ENCODE results near the gene DNAJC1.
"Not testable (repeated sequence)": the region's sequence is repeated elsewhere in the genome, so short reads cannot be mapped to it uniquely, and the experiment has no call there.

DNAJC1 gene, protein sequence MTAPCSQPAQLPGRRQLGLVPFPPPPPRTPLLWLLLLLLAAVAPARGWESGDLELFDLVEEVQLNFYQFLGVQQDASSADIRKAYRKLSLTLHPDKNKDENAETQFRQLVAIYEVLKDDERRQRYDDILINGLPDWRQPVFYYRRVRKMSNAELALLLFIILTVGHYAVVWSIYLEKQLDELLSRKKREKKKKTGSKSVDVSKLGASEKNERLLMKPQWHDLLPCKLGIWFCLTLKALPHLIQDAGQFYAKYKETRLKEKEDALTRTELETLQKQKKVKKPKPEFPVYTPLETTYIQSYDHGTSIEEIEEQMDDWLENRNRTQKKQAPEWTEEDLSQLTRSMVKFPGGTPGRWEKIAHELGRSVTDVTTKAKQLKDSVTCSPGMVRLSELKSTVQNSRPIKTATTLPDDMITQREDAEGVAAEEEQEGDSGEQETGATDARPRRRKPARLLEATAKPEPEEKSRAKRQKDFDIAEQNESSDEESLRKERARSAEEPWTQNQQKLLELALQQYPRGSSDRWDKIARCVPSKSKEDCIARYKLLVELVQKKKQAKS

DNA sequence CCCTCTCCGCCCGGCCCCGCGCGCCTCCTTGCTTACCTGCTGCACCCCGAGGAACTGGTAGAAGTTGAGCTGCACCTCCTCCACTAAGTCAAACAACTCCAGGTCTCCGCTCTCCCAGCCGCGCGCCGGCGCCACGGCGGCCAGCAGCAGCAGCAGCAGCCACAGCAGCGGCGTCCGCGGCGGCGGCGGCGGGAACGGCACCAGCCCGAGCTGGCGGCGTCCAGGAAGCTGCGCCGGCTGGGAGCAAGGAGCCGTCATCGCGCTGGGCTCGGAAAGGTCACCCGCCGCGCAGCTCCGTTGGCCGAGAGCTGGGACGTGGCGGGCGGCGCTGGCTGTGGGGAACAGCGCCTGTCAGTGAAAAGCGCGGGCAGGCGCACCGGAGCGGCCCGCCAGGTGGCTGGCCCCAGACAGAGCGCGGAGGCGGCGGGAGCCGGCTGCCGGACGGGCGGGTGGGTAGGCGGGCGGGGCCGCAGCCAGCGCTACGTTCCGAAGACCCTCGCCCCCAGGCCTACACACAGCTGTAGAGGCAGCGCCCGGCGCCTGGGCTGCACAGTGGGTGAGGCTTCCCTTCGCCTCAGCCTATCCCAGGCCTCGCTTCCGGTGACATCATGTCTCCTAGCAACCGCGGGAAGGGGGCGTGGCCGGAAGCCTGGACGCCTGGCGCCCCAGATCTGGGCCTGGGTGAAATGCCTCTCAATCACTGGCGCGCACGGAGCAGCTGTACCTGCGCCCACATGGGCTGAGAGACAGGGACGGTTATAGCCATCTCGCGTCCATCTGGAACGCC lies at the start of gene DNAJC1:
DNAJC1 (minus strand) TSS at position 554 of the 787 bp plus-strand sequence; CDS start at position 258, 296 bp downstream.
- peaks cover 0 to 1% of the 10 kb centered on the region in 2 donors for H3K9me3 Mint-ChIP-seq
- peaks cover 0 to 9% of the 10 kb centered on the region in 2 donors for H3K36me3 Mint-ChIP-seq
- no peaks in the 10 kb centered on the region for H3K27me3 Mint-ChIP-seq
- ATAC-seq (replicated peaks) (peak; percentile 93 to 95), DNase-seq (peak; percentile 98)
- peak within 1 kb of the TSS; percentile 88 to 89 for H3K4me3 Mint-ChIP-seq
- peaks cover 16 to 31% of the 10 kb centered on the region in 2 donors for H3K4me1 Mint-ChIP-seq
- H3K27ac Mint-ChIP-seq: peak within 1 kb of the TSS; percentile 96

DNA sequence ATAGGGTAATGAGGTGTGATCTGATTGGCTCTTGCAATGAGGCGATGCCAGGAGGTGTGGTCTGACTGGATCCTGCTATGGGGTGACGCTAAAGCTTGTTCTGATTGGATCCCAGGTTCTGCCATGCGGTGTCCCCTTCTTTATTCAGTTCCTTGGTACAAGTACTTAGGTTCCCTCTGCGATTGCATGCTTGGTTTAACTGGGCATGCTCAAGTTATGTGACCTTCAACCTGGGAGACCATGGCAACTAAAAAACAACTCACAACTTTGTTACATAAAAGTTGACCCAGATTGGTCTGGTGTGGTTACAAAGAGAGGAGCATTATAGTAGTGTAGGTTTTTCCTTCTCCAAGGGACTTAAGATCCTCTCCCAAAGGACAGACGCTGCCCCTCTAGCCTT lies 49.5 kb upstream of the DNAJC1 start:
- Mint-ChIP-seq H3K27ac (no peak overlapping the region), H3K9me3 (peaks cover 0 to 3% of the 10 kb centered on the region in 2 donors), H3K27me3 (peaks cover 5 to 8% of the 10 kb centered on the region in 2 donors), H3K4me1 (no peaks in the 10 kb centered on the region), H3K4me3 (no peak overlapping the region), H3K36me3 (no peaks in the 10 kb centered on the region)
- ATAC-seq (replicated peaks) (no peak), DNase-seq (no peak)

DNA sequence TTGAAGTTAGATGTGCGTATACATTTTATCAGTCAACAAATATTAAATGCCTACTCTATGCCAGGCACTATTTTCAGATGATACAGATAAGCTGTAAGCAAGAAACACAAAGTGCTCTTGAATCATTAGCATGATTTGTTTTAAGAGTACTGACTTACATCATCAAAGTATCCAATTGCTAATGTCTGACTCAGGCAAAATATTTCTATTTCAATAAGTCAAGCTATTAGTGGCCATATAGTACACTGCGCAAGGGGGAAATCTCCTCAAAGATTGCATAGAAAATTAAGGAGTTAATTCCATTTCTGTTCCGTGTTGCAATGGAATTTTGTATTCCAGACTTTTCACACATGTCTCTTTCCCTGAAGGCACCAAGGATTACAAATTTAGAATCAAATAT lies 46.1 kb upstream of the DNAJC1 start:
- ATAC-seq (replicated peaks): no peak
- no peak overlapping the region for H3K4me3 Mint-ChIP-seq
- no peak for DNase-seq
- no peak overlapping the region for H3K27ac Mint-ChIP-seq
- peaks cover 2 to 5% of the 10 kb centered on the region in 2 donors for H3K9me3 Mint-ChIP-seq
- peaks cover 0 to 2% of the 10 kb centered on the region in 2 donors for H3K36me3 Mint-ChIP-seq
- no peaks in the 10 kb centered on the region for H3K27me3 Mint-ChIP-seq
- H3K4me1 Mint-ChIP-seq: no peaks in the 10 kb centered on the region

DNA sequence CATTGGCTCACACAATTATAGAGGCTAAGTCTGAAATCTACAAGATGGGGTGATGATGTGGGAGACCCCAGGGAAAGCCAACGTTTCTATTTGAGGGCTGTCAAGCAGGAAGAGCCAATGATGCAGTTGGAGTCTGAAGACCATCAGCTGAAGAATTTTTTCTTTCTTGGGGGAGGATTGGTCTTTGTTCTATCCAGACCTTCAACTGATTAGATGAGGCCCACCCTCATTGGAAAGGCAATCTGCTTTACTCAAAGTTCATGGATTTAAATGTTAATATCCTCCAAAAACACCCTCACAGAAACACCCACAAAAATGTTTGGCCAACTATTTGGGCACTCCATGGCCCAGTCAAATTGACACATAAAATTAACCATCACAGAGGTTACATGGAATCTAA lies 44.3 kb upstream of the DNAJC1 start:
- no peak overlapping the region for H3K27ac Mint-ChIP-seq
- DNase-seq: no peak
- H3K27me3 Mint-ChIP-seq: peaks cover 0 to under 1% of the 10 kb centered on the region in 2 donors
- ATAC-seq (replicated peaks): no peak
- peaks cover 2 to 5% of the 10 kb centered on the region in 2 donors for H3K9me3 Mint-ChIP-seq
- peaks cover 0 to 2% of the 10 kb centered on the region in 2 donors for H3K36me3 Mint-ChIP-seq
- H3K4me1 Mint-ChIP-seq: peaks cover 0 to 4% of the 10 kb centered on the region in 2 donors
- no peak overlapping the region for H3K4me3 Mint-ChIP-seq

DNA sequence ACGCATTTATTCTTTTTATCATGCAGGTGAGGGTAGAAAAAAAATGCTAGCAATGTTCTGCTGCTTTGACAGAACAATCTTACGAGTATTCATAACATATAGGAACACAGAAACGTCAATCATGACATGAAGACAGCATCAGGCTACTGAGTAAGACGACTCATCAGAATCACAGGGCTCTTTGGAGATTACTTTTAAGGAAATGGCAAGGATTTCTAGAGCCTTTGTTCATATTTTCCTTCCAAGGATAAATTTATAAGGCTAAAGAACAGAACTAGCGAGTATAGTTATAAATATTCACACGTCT lies 39.8 kb upstream of the DNAJC1 start:
- H3K4me3 Mint-ChIP-seq: no peak overlapping the region
- peaks cover 0 to 8% of the 10 kb centered on the region in 2 donors for H3K4me1 Mint-ChIP-seq
- peaks cover 14 to 25% of the 10 kb centered on the region in 2 donors for H3K27me3 Mint-ChIP-seq
- peaks cover 2 to 5% of the 10 kb centered on the region in 2 donors for H3K9me3 Mint-ChIP-seq
- ATAC-seq (replicated peaks) (no peak), DNase-seq (no peak)
- H3K36me3 Mint-ChIP-seq: peaks cover 0 to 2% of the 10 kb centered on the region in 2 donors
- H3K27ac Mint-ChIP-seq: no peak overlapping the region

DNA sequence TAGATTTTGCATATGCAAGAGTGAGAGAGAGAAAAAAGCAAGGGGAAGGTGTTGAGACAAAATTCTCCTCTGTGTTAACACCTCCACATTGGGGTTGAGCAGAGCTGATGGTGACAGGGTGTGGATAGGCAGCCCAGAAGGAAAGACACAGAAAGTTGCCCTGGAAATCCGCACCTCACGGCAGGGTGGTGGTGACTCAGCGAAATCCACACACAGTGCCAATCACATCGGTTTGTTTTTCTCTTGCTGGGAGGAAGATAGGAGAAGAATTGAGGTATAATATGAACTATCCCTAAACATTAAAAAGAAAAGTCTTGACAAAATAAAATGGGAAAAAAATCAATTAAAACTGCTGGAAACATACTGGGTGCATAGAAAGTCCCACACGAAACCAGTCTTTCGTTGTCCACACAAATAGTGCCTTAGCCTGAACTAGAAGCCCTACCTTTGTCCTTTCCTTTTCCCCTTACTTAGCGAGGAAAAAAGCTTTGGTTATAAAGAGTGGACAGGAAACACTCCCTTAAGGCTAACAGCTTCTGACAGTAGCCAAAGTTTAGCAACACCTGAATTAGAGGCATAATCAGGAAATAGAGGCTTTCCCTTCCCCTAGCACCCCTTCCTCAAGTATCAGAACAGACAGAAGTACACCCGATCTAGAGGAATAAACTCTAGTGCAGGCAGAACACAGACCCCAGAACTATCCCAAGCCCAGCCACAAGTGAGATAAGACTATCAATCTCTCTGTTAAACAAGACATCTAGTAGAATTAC lies 39.2 kb upstream of the DNAJC1 start:
- no peak for ATAC-seq (replicated peaks)
- Mint-ChIP-seq H3K4me1 (peaks cover 0 to 8% of the 10 kb centered on the region in 2 donors), H3K27ac (no peak overlapping the region), H3K27me3 (peaks cover 19 to 28% of the 10 kb centered on the region in 2 donors), H3K9me3 (peaks cover 2 to 4% of the 10 kb centered on the region in 2 donors), H3K4me3 (no peak overlapping the region), H3K36me3 (peaks cover 0 to 2% of the 10 kb centered on the region in 2 donors)
- DNase-seq: no peak

DNA sequence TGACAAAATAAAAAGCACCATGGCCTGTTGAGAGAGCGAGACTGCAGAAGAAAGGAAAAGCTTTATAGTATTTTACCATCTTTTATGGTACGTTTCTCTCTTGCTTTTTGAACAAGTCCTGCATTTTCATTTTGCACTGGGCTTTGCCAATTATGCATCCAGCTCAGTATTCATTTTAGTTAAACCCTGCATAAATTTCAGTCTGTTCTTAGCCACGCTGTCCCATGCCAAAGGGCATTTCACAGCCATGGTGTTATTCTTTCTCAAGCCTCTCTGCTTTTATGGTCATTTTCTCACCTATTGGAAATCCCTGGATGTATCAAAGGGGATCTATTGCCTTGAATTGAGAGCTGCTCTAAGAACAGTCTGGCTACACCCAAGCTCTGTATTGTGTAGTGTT lies 30.8 kb upstream of the DNAJC1 start:
- DNase-seq (no peak), ATAC-seq (replicated peaks) (no peak)
- H3K36me3 Mint-ChIP-seq: peaks cover 2 to 7% of the 10 kb centered on the region in 2 donors
- peaks cover 27 to 31% of the 10 kb centered on the region in 2 donors for H3K27me3 Mint-ChIP-seq
- no peak overlapping the region for H3K27ac Mint-ChIP-seq
- no peak overlapping the region for H3K4me3 Mint-ChIP-seq
- H3K9me3 Mint-ChIP-seq: peaks cover 13 to 14% of the 10 kb centered on the region in 2 donors
- H3K4me1 Mint-ChIP-seq: no peaks in the 10 kb centered on the region

DNA sequence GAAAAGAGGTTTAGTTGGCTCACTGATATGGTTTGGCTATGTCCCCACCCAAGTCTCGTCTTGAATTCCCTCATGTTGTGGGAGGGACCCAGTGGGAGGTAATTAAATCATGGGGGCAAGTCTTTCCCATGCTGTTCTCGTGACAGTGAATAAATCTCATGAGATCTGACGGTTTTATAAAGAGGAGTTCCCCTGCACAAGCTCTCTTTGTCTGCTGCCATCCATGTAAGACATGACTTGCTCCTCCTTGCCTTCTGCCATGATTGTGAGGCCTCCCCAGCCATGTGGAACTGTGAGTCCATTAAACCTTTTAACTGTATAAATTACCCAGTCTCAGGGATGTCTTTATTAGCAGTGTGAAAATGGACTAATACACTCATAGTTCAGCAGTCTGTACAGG lies 28.7 kb upstream of the DNAJC1 start:
- peaks cover 13 to 14% of the 10 kb centered on the region in 2 donors for H3K9me3 Mint-ChIP-seq
- H3K27ac Mint-ChIP-seq; H3K4me1 Mint-ChIP-seq; ATAC-seq (replicated peaks); H3K36me3 Mint-ChIP-seq; DNase-seq; H3K4me3 Mint-ChIP-seq: not testable (repeated sequence)
- peaks cover 30 to 32% of the 10 kb centered on the region in 2 donors for H3K27me3 Mint-ChIP-seq

DNA sequence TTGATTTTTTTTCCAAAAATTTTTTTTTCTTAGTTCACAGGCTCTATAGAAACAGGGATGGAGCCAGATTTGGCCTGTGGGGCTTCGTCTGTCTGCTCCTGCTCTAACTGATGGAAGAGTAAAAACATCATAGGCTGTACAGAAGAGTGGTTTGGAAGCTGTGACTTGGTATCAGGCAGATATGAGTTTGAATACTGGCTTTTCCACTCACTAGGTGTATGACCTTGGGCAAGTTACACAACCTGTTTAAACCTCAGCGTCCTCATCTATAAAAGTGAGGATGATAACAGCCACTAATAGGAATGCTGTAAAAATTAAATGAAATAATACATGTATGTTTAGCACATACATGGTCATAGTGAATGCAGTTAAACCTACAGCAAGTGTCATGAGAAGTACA lies 26.9 kb upstream of the DNAJC1 start:
- H3K4me1 Mint-ChIP-seq: no peaks in the 10 kb centered on the region
- DNase-seq: no peak
- H3K27ac Mint-ChIP-seq: no peak overlapping the region
- peaks cover 2 to 4% of the 10 kb centered on the region in 2 donors for H3K36me3 Mint-ChIP-seq
- peaks cover 12 to 13% of the 10 kb centered on the region in 2 donors for H3K9me3 Mint-ChIP-seq
- H3K27me3 Mint-ChIP-seq: peaks cover 30 to 33% of the 10 kb centered on the region in 2 donors
- ATAC-seq (replicated peaks): no peak
- no peak overlapping the region for H3K4me3 Mint-ChIP-seq

DNA sequence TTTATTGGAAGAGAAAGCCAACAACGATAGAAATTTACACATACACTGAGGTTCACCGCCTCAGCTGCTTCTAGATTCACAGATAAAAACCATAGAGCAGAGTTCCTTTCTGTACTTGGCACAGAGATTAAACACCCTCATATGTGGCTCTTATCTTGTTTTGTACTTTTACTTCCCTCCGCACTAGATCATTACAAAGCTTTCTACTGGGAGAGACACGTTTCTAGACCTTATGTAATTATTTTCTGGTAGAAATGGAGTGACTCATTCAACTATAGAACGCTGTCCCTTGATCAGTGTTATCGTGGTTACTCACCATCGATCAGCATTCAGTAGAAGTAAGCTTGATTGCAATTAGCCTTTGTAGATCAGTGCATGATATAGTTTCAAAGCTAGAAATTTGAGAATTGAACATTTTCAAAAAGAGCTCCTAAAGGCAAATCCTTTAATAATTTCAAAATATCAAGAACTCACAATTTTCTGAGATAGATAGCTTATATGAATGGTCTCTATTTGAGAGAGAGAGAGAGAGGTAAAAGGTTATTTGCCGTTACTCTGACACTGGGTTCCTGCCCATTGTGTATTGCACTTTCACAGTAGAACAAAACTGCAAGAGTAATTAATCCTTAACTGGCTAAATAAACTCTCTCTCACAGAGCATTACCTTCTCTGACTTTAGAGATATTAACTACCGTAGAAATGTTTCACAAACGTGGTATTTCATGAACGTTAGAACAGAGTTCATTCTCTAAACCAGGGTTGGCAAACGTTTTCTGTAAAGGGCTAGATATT lies 26.1 kb upstream of the DNAJC1 start:
- no peak overlapping the region for H3K27ac Mint-ChIP-seq
- no peak for ATAC-seq (replicated peaks)
- H3K4me1 Mint-ChIP-seq: no peaks in the 10 kb centered on the region
- H3K4me3 Mint-ChIP-seq: no peak overlapping the region
- H3K9me3 Mint-ChIP-seq: peaks cover 9 to 10% of the 10 kb centered on the region in 2 donors
- H3K27me3 Mint-ChIP-seq: peaks cover 25 to 30% of the 10 kb centered on the region in 2 donors
- H3K36me3 Mint-ChIP-seq: peaks cover 0 to 2% of the 10 kb centered on the region in 2 donors
- no peak for DNase-seq

DNA sequence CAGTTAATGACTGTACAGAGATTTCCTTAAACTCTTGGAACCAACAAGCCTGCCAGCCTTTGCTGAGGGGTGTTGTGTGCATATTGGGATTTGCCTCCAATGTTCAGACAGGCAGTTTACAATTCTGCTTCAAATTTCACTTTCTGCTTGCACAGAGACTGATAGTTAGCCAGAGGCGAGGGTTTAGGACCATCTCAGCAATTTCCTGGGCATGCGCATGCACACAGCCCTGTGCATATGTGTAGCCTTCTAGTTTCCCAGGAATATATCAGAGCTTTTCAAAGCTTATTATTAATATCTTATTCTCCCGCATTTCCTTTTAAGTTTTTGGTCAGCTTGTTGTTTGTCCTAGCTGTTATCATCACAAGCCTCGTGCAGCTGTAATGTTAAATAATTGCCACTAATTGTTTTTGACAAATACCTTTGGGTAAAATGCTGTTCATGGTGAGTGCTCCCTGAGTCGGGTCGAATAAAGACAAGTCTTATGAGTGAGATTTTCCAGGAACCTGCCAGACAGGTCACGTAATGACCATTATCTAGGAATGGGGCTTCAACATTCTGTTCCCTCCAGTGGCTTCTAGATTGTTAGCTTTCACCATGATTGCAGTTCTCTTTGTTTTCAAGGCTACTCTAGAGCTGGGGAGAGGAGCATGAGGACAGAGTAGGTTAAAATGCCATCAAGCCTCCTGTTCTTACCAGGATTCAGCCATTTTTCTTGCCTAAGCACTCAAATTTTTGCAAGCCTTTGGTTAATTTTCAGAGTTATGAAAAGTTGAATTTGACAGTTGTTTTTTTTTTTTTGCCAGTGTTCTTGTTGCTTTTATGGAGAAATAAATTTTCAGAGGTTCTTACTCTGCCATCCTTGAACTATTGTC lies 24.1 kb upstream of the DNAJC1 start:
- Mint-ChIP-seq H3K36me3 (peaks cover 0 to 2% of the 10 kb centered on the region in 2 donors), H3K4me1 (peaks cover 4 to 7% of the 10 kb centered on the region in 2 donors), H3K27ac (no peak overlapping the region), H3K27me3 (peaks cover 20 to 26% of the 10 kb centered on the region in 2 donors), H3K9me3 (peaks cover 8 to 13% of the 10 kb centered on the region in 2 donors), H3K4me3 (no peak overlapping the region)
- ATAC-seq (replicated peaks) (no peak), DNase-seq (no peak)

DNA sequence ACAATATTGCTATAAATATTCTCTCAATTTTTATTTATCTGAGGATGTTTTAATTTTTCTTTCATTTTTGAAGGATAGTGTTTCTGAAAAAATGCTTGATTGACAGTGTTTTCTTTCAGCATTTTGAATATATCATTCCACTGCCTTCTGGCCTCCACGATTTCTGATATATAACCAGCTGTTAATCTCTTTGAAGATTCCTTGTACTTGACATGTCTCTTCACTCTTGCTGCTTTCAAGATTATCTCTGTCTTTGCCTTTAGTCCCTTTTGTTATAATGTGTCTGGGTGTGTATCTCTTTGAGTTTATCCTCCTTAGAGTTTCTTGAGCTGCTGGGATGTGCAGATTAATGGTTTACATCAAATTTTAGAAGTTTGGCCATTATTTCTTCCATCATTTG lies 22.8 kb upstream of the DNAJC1 start:
- DNase-seq (no peak), ATAC-seq (replicated peaks) (no peak)
- H3K4me3 Mint-ChIP-seq: no peak overlapping the region
- H3K9me3 Mint-ChIP-seq: peaks cover 6 to 9% of the 10 kb centered on the region in 2 donors
- peaks cover 7 to 8% of the 10 kb centered on the region in 2 donors for H3K4me1 Mint-ChIP-seq
- no peaks in the 10 kb centered on the region for H3K36me3 Mint-ChIP-seq
- H3K27ac Mint-ChIP-seq: no peak overlapping the region
- H3K27me3 Mint-ChIP-seq: peaks cover 20 to 21% of the 10 kb centered on the region in 2 donors
